WTC11 (cell line): ENCODE measurements around the gene FAM110A.

Experiments used
- CTCF ChIP-seq: fragments of 200-600 bp; IDR thresholded peaks from 2 replicates; pipeline ENCODE4 v1.8.0; 2022; ENCODE audit warnings: antibody characterized with exemption
- NFYB ChIP-seq: sonication (generic); formaldehyde crosslinking; conservative IDR thresholded peaks from 2 replicates; pipeline ENCODE4 v1.8.0; 2022; ENCODE audit warnings: low read depth, missing genetic modification reagents
- TCF7 ChIP-seq: sonication (generic); formaldehyde crosslinking; IDR thresholded peaks from 2 replicates; pipeline ENCODE4 v1.8.0; 2022; ENCODE audit warnings: mild to moderate bottlenecking, low read depth, missing genetic modification reagents, moderate library complexity
- USF1 ChIP-seq: sonication (generic); formaldehyde crosslinking; IDR thresholded peaks from 2 replicates; pipeline ENCODE4 v1.8.0; 2022; ENCODE audit warnings: mild to moderate bottlenecking, missing genetic modification reagents

- TF ChIP-seq USF1 (no peak), CTCF (no peak), NFYB (CRISPR knock-in tag) (no peak), TCF7 (CRISPR knock-in tag) (no peak)
These were observed 12.3 kb upstream of the FAM110A start for GRCh38 chr20:821046-821730.
